Activated CD4-positive, alpha-beta T cell treated with anti-CD3 and anti-CD28 coated beads, Interleukin-10, Interleukin-2, amounts not matched to agents 100 ng/mL and 50 ng/mL, durations not matched to agents 16 hours and 8 hours (primary cell): Measurements from ENCODE around the gene CACNA1C.

Source experiments
- DNase-seq: peaks from one replicate; pipeline ENCODE4 v3.0.0-alpha.2; 2020

CACNA1C gene

GRCh38 chr12:2172491-2173214, 119.9 kb downstream of the CACNA1C start:
- no peak for DNase-seq

DNA sequence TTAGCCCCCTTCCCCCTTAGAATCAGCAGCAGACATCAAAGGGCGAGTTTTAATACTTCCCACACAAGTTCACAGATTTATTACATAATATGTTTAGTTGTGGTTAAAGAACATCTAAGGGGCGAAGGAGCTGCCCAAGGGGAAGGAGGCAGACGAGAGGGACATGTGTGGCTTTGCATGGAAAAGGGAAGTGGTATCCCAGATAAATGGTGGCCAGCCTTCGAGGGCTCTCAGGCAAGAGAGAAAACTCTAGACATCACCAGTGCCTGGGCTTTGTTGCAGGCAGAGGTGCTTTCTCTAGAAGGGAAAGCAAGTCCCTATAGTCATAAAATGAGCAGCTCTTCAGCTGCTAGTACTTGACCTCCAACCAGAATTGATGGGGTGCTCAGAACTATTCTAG, 121.2 kb downstream of the CACNA1C start:
- DNase-seq, result no peak

- no peak for DNase-seq
These were observed 124.2 kb downstream of the CACNA1C start for GRCh38 chr12:2177003-2177402.

- DNase-seq, result no peak
These were observed 125.0 kb downstream of the CACNA1C start for GRCh38 chr12:2177751-2178150.

DNA sequence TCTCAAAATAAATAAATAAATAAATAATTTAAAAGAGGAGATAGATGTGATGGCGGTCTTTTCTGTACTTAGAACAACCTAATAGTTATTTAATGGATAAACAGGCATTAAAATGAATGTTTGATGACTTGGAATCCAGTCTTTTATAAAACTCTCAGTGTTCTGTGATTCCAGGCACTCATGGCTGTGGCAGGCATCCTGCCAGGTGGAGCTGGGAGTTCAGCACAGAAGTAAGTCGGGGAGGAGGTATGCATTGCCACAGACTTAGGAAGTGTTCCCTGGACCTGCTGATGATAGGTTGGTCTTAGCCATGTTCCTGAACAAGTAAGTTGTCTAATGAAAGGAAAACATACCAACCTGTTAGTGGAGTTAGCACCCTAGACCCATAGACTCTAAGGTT, 126.3 kb downstream of the CACNA1C start:
- no peak for DNase-seq

GRCh38 chr12:2179953-2180736, 127.4 kb downstream of the CACNA1C start:
- no peak for DNase-seq

GRCh38 chr12:2180737-2181082, 127.9 kb downstream of the CACNA1C start:
- no peak for DNase-seq

DNA sequence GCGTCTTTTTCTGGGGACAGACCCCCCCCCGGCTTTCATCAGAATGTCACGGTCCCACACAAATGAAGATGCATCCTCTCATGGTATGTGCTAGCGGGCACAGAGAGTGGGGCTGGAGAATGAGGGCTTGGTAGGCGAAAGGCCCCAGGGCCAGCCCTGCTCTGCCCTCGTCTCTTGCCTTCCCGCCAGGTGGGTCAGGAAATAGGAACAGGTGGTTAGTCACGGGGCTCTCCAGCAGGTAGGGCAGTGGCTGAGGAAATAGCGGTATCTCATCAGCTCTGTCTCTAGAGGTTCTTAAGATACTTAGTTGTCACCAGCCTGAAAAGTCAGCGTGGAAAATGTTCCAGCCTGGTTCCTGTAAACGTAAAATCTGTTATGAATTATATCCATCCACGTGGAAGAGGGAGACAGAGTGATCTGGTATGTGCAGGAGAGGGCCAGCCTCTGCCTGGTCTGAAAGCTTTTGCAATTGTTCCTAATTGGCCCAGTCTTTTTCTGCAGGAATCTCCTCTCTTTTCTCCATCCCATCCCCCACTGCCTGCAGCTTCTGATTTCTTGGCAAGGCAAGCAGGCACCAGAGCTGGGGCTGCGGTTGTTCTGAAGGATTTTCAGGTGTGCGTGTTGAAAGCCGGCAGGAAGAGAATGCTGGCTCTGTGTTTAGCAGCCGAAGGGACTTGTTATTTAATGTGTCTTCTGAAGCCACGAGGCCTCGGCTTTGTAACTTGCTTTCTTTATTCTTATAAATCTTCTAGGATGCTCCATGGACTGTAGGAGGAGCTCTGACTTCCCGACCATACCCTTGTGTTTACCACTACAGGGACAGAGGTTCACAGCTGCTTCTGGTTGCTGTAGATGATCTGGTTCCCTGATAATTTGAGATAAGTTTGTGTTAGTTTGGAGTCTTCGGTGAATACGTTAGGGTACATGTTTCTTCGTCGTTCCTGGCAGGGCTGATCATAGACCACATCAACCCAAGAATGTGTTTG, 131.1 kb downstream of the CACNA1C start:
- no peak for DNase-seq

GRCh38 chr12:2185751-2186341, 133.1 kb downstream of the CACNA1C start:
- DNase-seq, result no peak

- no peak for DNase-seq
These were observed 134.6 kb downstream of the CACNA1C start for GRCh38 chr12:2187195-2187945.

- no peak for DNase-seq
These were observed 137.3 kb downstream of the CACNA1C start for GRCh38 chr12:2190085-2190484.

- DNase-seq, result no peak
These were observed 138.2 kb downstream of the CACNA1C start for GRCh38 chr12:2190896-2191533.

GRCh38 chr12:2191534-2192153, 138.9 kb downstream of the CACNA1C start:
- no peak for DNase-seq

GRCh38 chr12:2192231-2192630, 139.4 kb downstream of the CACNA1C start:
- no peak for DNase-seq

- no peak for DNase-seq
These were observed 141.3 kb downstream of the CACNA1C start for GRCh38 chr12:2194060-2194459.

DNA sequence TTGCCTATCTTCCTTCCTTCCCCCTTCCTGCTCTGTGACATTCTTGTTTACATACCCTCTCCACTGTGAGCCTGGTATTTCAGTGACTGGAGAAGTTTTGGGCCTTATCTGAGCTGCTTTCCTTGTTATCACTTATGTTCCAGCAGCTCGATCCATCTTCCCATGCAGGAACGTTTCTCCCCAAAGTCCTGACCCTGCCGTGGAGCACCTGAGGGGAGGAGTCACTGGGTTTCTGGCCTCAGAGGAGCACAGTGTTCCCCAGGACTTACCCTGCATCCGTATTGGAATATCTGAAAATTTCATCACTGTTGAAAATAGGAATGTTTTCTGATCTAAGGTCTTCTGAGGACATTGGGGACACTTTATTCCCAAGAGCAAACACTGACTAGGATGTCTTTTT, 141.8 kb downstream of the CACNA1C start:
- no peak for DNase-seq

DNA sequence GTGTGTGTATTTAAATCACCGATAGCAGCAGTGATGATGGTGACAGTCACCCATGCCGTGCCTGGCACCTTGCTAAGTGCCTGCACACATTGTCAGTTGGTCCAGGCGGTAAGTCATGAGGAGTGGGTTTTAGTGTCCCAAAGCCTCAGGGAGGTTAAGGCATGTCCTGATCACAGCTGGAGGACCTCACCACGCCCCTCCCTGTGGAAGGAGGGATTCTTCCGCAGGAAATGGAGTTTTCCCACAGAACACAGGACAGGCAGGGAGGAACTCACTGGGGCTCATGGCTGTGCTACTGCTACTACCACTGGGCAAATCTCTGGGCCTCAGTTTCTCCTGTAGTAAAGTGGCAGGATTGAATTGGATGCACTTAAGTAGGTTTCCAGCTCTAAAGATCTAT, 142.3 kb downstream of the CACNA1C start:
- no peak for DNase-seq

DNA sequence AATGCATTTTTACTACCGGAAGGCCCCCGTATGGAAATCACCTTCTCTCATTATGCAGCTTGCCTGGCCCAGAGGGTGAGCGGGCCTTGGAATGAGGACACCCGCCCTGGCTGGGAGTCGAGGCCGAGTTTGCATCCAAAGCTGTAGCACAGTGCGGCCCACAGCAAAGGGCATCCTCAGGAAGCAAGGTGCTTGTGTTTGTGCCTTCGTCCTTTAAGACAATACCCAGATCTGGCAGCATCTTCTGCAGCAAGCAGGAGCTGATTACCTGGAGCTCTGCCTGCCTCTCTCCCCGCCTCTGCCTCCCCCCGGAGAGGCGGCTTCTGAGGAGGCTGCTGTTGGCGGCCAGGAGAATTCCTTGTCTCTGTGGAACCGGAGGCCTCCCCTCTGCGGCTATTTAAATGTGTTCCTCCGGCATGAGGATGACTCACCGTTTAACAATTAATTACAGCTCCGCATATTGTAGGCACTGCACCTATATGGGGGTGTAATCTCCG, 145.3 kb downstream of the CACNA1C start:
- DNase-seq, result no peak

DNA sequence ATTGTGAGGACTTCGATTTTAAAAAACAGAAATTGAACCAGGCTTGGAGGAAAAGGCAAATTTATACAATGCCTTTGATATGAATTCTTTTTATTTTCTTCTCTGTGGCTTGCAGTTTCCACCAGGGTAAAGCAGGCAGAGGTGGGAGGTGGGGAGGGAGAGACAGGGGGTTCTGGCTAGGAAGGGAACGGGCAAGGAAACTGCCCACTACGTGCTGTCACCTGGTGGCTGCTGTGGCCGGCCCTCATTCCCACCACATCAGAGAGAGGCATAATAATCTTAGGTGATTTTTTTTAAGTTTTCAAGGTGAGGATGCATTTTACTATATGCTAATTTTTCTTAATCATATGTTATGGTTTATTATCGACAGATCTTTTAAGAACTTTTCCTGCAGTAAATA, 145.8 kb downstream of the CACNA1C start:
- no peak for DNase-seq

DNA sequence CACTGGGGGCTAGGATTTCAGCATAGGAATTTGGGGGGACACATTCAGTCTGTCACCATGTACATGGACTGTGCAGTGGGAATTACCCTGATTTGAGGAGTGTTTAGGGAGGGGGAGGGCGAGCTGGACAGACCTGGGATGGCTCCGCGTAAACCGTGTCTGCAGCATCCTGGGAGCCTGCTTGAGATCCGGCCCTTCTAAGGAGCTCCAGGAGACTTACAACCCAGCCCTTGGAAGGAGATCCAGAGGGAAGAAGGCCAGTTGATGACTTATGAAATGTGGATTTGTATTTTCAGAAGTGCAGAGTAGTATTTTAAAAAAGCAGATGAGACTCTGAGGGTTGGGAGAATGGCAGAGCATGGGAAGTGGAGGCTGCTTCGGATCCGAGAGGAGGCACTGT, 153.2 kb downstream of the CACNA1C start:
- no peak for DNase-seq
